IMR-90 (cell line): Measurements from ENCODE around the gene RGL1. TPM values are rescaled to one million over a fixed set of nuclear protein-coding genes. Genes with fewer than 3 reads are reported as not detected.

Source experiments
- ATAC-seq: fragments of 200-7000 bp; cut with Tn5 transposase; 2 replicates; pipeline ENCODE4 v1.9.1; 2020; ENCODE audit warnings: low read depth, mild to moderate bottlenecking, moderate library complexity
- BruUV-seq: library from RNA; stranded (reverse); fragments of 400-500 nt; replicated peaks from 2 replicates; lab custom pipeline; 2021; lab: Mats Ljungman, UMichigan
- CTCF ChIA-PET: fragments of 300-600 bp; formaldehyde crosslinking; extraction: SDS; loops from one replicate; lab custom pipeline; 2021; ENCODE audit warnings: antibody characterized with exemption; lab: Yijun Ruan, JAX
- POLR2A ChIA-PET: fragments of 300-600 bp; sonication (Branson Sonifier 250); formaldehyde crosslinking; loops from one replicate; lab custom pipeline; 2022; ENCODE audit warnings: antibody characterized with exemption; ENCODE audit not compliant: unreplicated experiment; lab: Charles Lee
- DNase-seq: peaks from one replicate; pipeline ENCODE4 v3.0.0; 2013
- H2AFZ ChIP-seq: replicated peaks from 2 replicates; pipeline ENCODE3; 2013; ENCODE audit warnings: low read length, mild to moderate bottlenecking; ENCODE audit not compliant: poor library complexity
- H2AK5ac ChIP-seq: 2 replicates; pipeline ENCODE4 v1.6.1; 2013; ENCODE audit warnings: low read depth, low read length, inconsistent platforms
- H2AK9ac ChIP-seq: replicated peaks from 2 replicates; pipeline ENCODE3; 2013; ENCODE audit warnings: mild to moderate bottlenecking, low read depth, low read length, moderate library complexity; ENCODE audit not compliant: poor library complexity
- H2BK120ac ChIP-seq: 2 replicates; pipeline ENCODE4 v1.6.1; 2013; ENCODE audit warnings: low read depth, low read length, inconsistent platforms
- H2BK15ac ChIP-seq: 3 replicates; pipeline ENCODE4 v1.6.1; 2013; ENCODE audit warnings: low read depth, low read length, inconsistent platforms
- H2BK20ac ChIP-seq: 2 replicates; pipeline ENCODE4 v1.6.1; 2013; ENCODE audit warnings: low read depth, mild to moderate bottlenecking, inconsistent platforms, low read length, moderate library complexity
- H2BK5ac ChIP-seq: 2 replicates; pipeline ENCODE4 v1.6.1; 2013; ENCODE audit warnings: mild to moderate bottlenecking, low read depth, low read length, inconsistent platforms; ENCODE audit not compliant: poor library complexity, severe bottlenecking
- H3K14ac ChIP-seq: replicated peaks from 2 replicates; pipeline ENCODE4 v1.6.1; 2013; ENCODE audit warnings: low read depth, low read length, inconsistent platforms
- H3K18ac ChIP-seq: 2 replicates; pipeline ENCODE4 v1.6.1; 2013; ENCODE audit warnings: low read depth, low read length, control low read depth
- H3K23ac ChIP-seq: 2 replicates; pipeline ENCODE4 v1.6.1; 2013; ENCODE audit warnings: low read depth, low read length, inconsistent platforms
- H3K27ac ChIP-seq: 2 replicates; pipeline ENCODE4 v1.5.1; 2013; ENCODE audit warnings: mild to moderate bottlenecking, control low read depth, low read length; ENCODE audit not compliant: insufficient read depth
- H3K27me3 ChIP-seq: 2 replicates; pipeline ENCODE4 v1.6.1; 2013; ENCODE audit warnings: low read length; ENCODE audit not compliant: control insufficient read depth, insufficient read depth
- H3K36me3 ChIP-seq: 2 replicates; pipeline ENCODE4 v1.6.1; 2013; ENCODE audit warnings: low read length, mixed read lengths; ENCODE audit not compliant: control insufficient read depth, insufficient read depth
- H3K4ac ChIP-seq: 2 replicates; pipeline ENCODE4 v1.6.1; 2013; ENCODE audit warnings: low read depth, low read length, inconsistent platforms
- H3K4me1 ChIP-seq: 2 replicates; pipeline ENCODE4 v1.6.1; 2013; ENCODE audit warnings: low read length, mixed read lengths; ENCODE audit not compliant: control insufficient read depth, insufficient read depth
- H3K4me2 ChIP-seq: 2 replicates; pipeline ENCODE4 v1.6.1; 2013; ENCODE audit warnings: low read depth, mild to moderate bottlenecking, control low read depth, low read length, moderate library complexity
- H3K4me3 ChIP-seq: 2 replicates; pipeline ENCODE4 v1.5.1; 2013; ENCODE audit warnings: low read depth, mild to moderate bottlenecking, control low read depth, low read length, moderate library complexity; ENCODE audit not compliant: insufficient read depth
- H3K56ac ChIP-seq: 2 replicates; pipeline ENCODE4 v1.6.1; 2013; ENCODE audit warnings: low read length, inconsistent platforms; ENCODE audit not compliant: insufficient read depth; ENCODE audit errors: extremely low read depth
- H3K79me1 ChIP-seq, 2 experiments: 2 replicates each; pipeline ENCODE4 v1.6.1; 2013; ENCODE audit warnings: low read length in 2 of 2, inconsistent platforms in 1 of 2, low read depth in 1 of 2
- H3K9ac ChIP-seq: 2 replicates; pipeline ENCODE4 v1.6.1; 2013; ENCODE audit warnings: low read depth, low read length, control low read depth
- H3K9me1 ChIP-seq: 2 replicates; pipeline ENCODE4 v1.6.1; 2013; ENCODE audit warnings: low read length, inconsistent platforms; ENCODE audit not compliant: insufficient read depth
- H3K9me3 ChIP-seq: 2 replicates; pipeline ENCODE4 v1.6.1; 2013; ENCODE audit warnings: low read length; ENCODE audit not compliant: control insufficient read depth, insufficient read depth
- H4K20me1 ChIP-seq: 2 replicates; pipeline ENCODE4 v1.6.1; 2013; ENCODE audit warnings: low read length, inconsistent platforms; ENCODE audit not compliant: insufficient read depth
- H4K5ac ChIP-seq: 2 replicates; pipeline ENCODE4 v1.6.1; 2013; ENCODE audit warnings: mild to moderate bottlenecking, low read depth, low read length, control low read depth
- H4K8ac ChIP-seq, 2 experiments: 2 replicates each; pipeline ENCODE4 v1.6.1; 2013; ENCODE audit warnings: low read depth in 2 of 2, low read length in 2 of 2, control low read depth in 1 of 2, inconsistent platforms in 1 of 2
- H4K91ac ChIP-seq: 2 replicates; pipeline ENCODE4 v1.6.1; 2013; ENCODE audit warnings: low read depth, low read length, inconsistent platforms; ENCODE audit not compliant: insufficient read depth
- BHLHE40 ChIP-seq: fragments of 150-350 bp; IDR thresholded peaks from 2 replicates; pipeline ENCODE4 v1.6.1; 2016; ENCODE audit warnings: mild to moderate bottlenecking, low read depth, low read length
- CTCF ChIP-seq: conservative IDR thresholded peaks from 2 replicates; pipeline ENCODE4 v1.5.1; 2012; ENCODE audit warnings: mild to moderate bottlenecking, low read depth, low read length, improper control_type of control experiment
- FOS ChIP-seq: fragments of 150-350 bp; IDR thresholded peaks from 2 replicates; pipeline ENCODE4 v1.6.1; 2016; ENCODE audit warnings: low read depth, low read length
- MAFK ChIP-seq: IDR thresholded peaks from 2 replicates; pipeline ENCODE4 v1.6.1; 2012; ENCODE audit warnings: low read depth, low read length, improper control_type of control experiment
- MAZ ChIP-seq: IDR thresholded peaks from 2 replicates; pipeline ENCODE4 v1.6.1; 2012; ENCODE audit warnings: low read depth, mild to moderate bottlenecking, low read length, improper control_type of control experiment, moderate library complexity, borderline replicate concordance
- MXI1 ChIP-seq: IDR thresholded peaks from 2 replicates; pipeline ENCODE4 v1.6.1; 2012; ENCODE audit warnings: low read depth, mild to moderate bottlenecking, low read length, moderate library complexity, borderline replicate concordance
- NFE2L2 ChIP-seq: fragments of 150-350 bp; IDR thresholded peaks from 2 replicates; pipeline ENCODE4 v1.6.1; 2016; ENCODE audit warnings: low read depth, mild to moderate bottlenecking, low read length
- POLR2A ChIP-seq: IDR thresholded peaks from 2 replicates; pipeline ENCODE4 v1.6.1; 2012; ENCODE audit warnings: mild to moderate bottlenecking, low read depth, low read length
- RCOR1 ChIP-seq: IDR thresholded peaks from 2 replicates; pipeline ENCODE4 v1.6.1; 2012; ENCODE audit warnings: mild to moderate bottlenecking, low read length, improper control_type of control experiment; ENCODE audit not compliant: insufficient replicate concordance
- RFX5 ChIP-seq: IDR thresholded peaks from 2 replicates; pipeline ENCODE4 v1.8.0; 2012; ENCODE audit warnings: low read depth, mild to moderate bottlenecking, low read length, moderate library complexity
- USF2 ChIP-seq: fragments of 150-350 bp; IDR thresholded peaks from 2 replicates; pipeline ENCODE4 v1.6.1; 2017; ENCODE audit warnings: mild to moderate bottlenecking, antibody characterized with exemption, low read length, low read depth
- dilution Hi-C: fragments of 300-500 bp; cut with HindIII; formaldehyde crosslinking; loops from one replicate; pipeline ENCODE4 v1.14.3; 2018; ENCODE audit warnings: low sequenced_read_pairs; ENCODE audit not compliant: unreplicated experiment
- in situ Hi-C: fragments of 300-500 bp; cut with MboI; formaldehyde crosslinking; loops from 3 replicates; pipeline ENCODE4 v1.14.3; 2019; ENCODE audit warnings: low sequenced_read_pairs, inconsistent platforms, mixed read lengths
- intact Hi-C: fragments of 100-400 bp; cut with micrococcal nuclease; formaldehyde crosslinking; loops from 2 replicates; pipeline ENCODE4 v1.10.0; 2022
- polyA plus RNA-seq, 3 experiments: library from polyadenylated mRNA; depleted of rRNA; stranded (reverse); fragments of >200 nt; gene quantifications; 2 replicates each; pipeline ENCODE4 v1.2.3, GENCODE V29; 2012; ENCODE audit warnings: low replicate concordance in 1 of 3
- total RNA-seq: library from RNA; depleted of rRNA; stranded (reverse); fragments of >200 nt; gene quantifications from 2 replicates; pipeline ENCODE4 v1.2.3, GENCODE V29; 2012
- TF ChIP-seq, protein P1 (sequence below): fragments of 150-350 bp; IDR thresholded peaks from 2 replicates; pipeline ENCODE4 v1.6.1; 2016; ENCODE audit warnings: low read depth, mild to moderate bottlenecking, low read length, moderate library complexity, borderline replicate concordance

Gene RGL1
- total and polyA plus RNA-seq, 2 of the 4 experiments (the other 2 are of a cell fraction): 4.7 to 7.5 TPM

DNA sequence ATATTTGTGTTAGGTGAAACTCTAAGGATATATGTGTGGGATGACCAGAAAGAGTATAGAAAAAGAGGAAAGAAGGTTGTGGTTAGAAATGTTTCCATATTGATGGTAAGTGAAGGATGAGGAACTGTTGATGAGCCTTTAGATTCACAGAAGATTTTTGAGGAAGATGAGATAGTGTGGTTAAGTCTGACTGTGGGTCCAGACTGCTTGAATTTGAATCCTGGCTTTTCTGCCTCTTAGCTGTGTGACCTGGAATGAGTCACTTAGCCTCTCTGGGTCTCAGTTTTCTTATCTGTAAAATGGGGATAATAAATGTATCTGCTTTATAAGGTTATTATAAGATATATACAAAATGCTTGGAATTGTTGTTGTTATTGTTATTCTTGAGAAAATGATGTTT, 27.5 kb downstream of the RGL1 start:
- CTCF ChIA-PET: interaction anchor here (1.6 kb wide), 1 partner anchor 10 kb away, joined by 3 read pairs; no protein-coding TSS in a partner anchor

More for the DNA sequence above, 27.5 kb downstream of the RGL1 start:
- ATAC-seq (no peak), DNase-seq (no peak)
- BruUV-seq: no TSS peak
- Histone ChIP-seq H3K79me1 (peaks cover 3 to 4% of the 10 kb centered on the region in 2 experiments; a peak in 3 of 4 replicates), H4K20me1 (no peaks in the 10 kb centered on the region), H3K9me3 (no peaks in the 10 kb centered on the region), H3K27me3 (no peaks in the 10 kb centered on the region), H3K18ac (no peak overlapping the region), H2BK15ac (no peak overlapping the region), H3K9me1 (no peaks in the 10 kb centered on the region; the same call in 1 of the 2 replicates), H3K4me2 (no peak overlapping the region), H2BK20ac (no peak overlapping the region), H2BK120ac (no peak overlapping the region), H3K23ac (no peak overlapping the region), H2AFZ (no peak overlapping the region), H3K14ac (no peak overlapping the region), H3K56ac (no peak overlapping the region), H2AK5ac (no peak overlapping the region), H2AK9ac (no peak overlapping the region), H3K4me1 (peaks cover 3% of the 10 kb centered on the region; the same call in 1 of the 2 replicates), H3K27ac (no peak overlapping the region), H3K4me3 (no peak overlapping the region), H4K8ac (no peak overlapping the region), H4K91ac (no peak overlapping the region), H2BK5ac (no peak overlapping the region), H3K4ac (no peak overlapping the region), H3K9ac (no peak overlapping the region), H3K36me3 (no peaks in the 10 kb centered on the region), H4K5ac (no peak overlapping the region)
- POLR2A ChIA-PET: no interaction called here
- in situ Hi-C loops (no loop called here), dilution Hi-C loops (no loop called here), intact Hi-C loops (no loop called here)
- TF ChIP-seq BHLHE40 (no peak), NFE2L2 (no peak), POLR2A (no peak), RCOR1 (no peak), MAZ (no peak), CTCF (no peak), MXI1 (no peak), MAFK (no peak), RFX5 (no peak), USF2 (no peak), FOS (no peak)
- TF ChIP-seq, protein P1, sequence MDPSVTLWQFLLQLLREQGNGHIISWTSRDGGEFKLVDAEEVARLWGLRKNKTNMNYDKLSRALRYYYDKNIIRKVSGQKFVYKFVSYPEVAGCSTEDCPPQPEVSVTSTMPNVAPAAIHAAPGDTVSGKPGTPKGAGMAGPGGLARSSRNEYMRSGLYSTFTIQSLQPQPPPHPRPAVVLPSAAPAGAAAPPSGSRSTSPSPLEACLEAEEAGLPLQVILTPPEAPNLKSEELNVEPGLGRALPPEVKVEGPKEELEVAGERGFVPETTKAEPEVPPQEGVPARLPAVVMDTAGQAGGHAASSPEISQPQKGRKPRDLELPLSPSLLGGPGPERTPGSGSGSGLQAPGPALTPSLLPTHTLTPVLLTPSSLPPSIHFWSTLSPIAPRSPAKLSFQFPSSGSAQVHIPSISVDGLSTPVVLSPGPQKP: no peak
